Measurements from ENCODE around the gene CRTAP. TPM values are rescaled to one million over a fixed set of nuclear protein-coding genes. Genes with fewer than 3 reads are reported as not detected.

CRTAP gene
- total RNA-seq, 1 donor from 2014 or later = 221 TPM

DNA sequence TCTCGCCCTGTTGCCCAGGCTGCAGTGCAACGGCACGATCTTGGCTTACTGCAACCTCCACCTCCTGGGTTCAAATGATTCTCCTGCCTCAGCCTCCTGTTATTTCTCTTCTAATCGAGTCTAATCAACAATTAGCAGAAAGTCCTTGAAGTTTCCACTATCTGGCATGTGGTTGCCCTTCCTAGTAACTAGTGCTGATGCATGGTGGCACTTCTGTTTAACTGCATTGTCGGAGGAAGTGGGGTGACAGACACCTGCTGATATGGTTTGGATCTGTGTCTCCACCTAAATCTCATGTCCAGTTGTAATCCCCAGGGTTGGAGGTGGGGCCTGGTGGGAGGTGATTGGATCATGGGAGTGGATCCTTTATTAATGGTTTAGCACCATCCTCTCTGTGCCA is 9.2 kb downstream of the CRTAP start:
- TF ChIP-seq, protein P1, sequence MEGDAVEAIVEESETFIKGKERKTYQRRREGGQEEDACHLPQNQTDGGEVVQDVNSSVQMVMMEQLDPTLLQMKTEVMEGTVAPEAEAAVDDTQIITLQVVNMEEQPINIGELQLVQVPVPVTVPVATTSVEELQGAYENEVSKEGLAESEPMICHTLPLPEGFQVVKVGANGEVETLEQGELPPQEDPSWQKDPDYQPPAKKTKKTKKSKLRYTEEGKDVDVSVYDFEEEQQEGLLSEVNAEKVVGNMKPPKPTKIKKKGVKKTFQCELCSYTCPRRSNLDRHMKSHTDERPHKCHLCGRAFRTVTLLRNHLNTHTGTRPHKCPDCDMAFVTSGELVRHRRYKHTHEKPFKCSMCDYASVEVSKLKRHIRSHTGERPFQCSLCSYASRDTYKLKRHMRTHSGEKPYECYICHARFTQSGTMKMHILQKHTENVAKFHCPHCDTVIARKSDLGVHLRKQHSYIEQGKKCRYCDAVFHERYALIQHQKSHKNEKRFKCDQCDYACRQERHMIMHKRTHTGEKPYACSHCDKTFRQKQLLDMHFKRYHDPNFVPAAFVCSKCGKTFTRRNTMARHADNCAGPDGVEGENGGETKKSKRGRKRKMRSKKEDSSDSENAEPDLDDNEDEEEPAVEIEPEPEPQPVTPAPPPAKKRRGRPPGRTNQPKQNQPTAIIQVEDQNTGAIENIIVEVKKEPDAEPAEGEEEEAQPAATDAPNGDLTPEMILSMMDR (IDR thresholded peaks at IDR 0.05) = no peak
- no peaks in the 10 kb centered on the region for H3K4me1 ChIP-seq
- H3K36me3 ChIP-seq = peaks cover 72% of the 10 kb centered on the region
- H3K27me3 ChIP-seq = no peaks in the 10 kb centered on the region
- H3K4me3 ChIP-seq = no peak overlapping the region
- ATAC-seq (no peak), DNase-seq (no peak)
- intact Hi-C loops (cut with DNase I) = no loop called here
- no peaks in the 10 kb centered on the region for H3K9me3 ChIP-seq
- no peak overlapping the region for H3K27ac ChIP-seq

- Histone ChIP-seq H3K36me3 (peaks cover 82% of the 10 kb centered on the region), H3K4me1 (no peaks in the 10 kb centered on the region), H3K4me3 (no peak overlapping the region), H3K27ac (no peak overlapping the region), H3K9me3 (no peaks in the 10 kb centered on the region), H3K27me3 (no peaks in the 10 kb centered on the region)
- no peak for DNase-seq
- intact Hi-C loops (cut with DNase I) = no loop called here
- TF ChIP-seq, protein P1 (IDR thresholded peaks at IDR 0.05) = no peak
- ATAC-seq = no peak
These were observed 10.8 kb downstream of the CRTAP start for GRCh38 chr3:33124638-33125037.

- DNase-seq (no peak), ATAC-seq (no peak)
- H3K4me1 ChIP-seq = no peaks in the 10 kb centered on the region
- H3K27ac ChIP-seq = no peak overlapping the region
- peaks cover 85% of the 10 kb centered on the region for H3K36me3 ChIP-seq
- intact Hi-C loops (cut with DNase I) = no loop called here
- H3K4me3 ChIP-seq = no peak overlapping the region
- H3K27me3 ChIP-seq = no peaks in the 10 kb centered on the region
- H3K9me3 ChIP-seq = no peaks in the 10 kb centered on the region
- TF ChIP-seq, protein P1 (IDR thresholded peaks at IDR 0.05) = no peak
These were observed 12.0 kb downstream of the CRTAP start for GRCh38 chr3:33125840-33126239.

GRCh38 chr3:33128706-33129105 is 14.9 kb downstream of the CRTAP start:
- H3K36me3 ChIP-seq = peaks cover 90% of the 10 kb centered on the region
- no peaks in the 10 kb centered on the region for H3K4me1 ChIP-seq
- intact Hi-C loops (cut with DNase I) = no loop called here
- no peaks in the 10 kb centered on the region for H3K27me3 ChIP-seq
- TF ChIP-seq, protein P1 (IDR thresholded peaks at IDR 0.05) = no peak
- DNase-seq (no peak), ATAC-seq (no peak)
- H3K9me3 ChIP-seq = no peaks in the 10 kb centered on the region
- no peak overlapping the region for H3K27ac ChIP-seq
- H3K4me3 ChIP-seq = no peak overlapping the region

GRCh38 chr3:33130144-33130543 is 16.3 kb downstream of the CRTAP start:
- H3K36me3 ChIP-seq = peaks cover 91% of the 10 kb centered on the region
- intact Hi-C loops (cut with DNase I) = loop anchor here (5.0 kb wide), 1 partner anchor 242 kb away; no protein-coding TSS in a partner anchor

More at GRCh38 chr3:33130144-33130543, 16.3 kb downstream of the CRTAP start:
- no peak for DNase-seq
- H3K4me3 ChIP-seq = no peak overlapping the region
- H3K27me3 ChIP-seq = no peaks in the 10 kb centered on the region
- no peak overlapping the region for H3K27ac ChIP-seq
- ATAC-seq = no peak
- no peaks in the 10 kb centered on the region for H3K9me3 ChIP-seq
- TF ChIP-seq, protein P1 (IDR thresholded peaks at IDR 0.05) = no peak
- no peaks in the 10 kb centered on the region for H3K4me1 ChIP-seq
